Activated T-cell treated with anti-CD3 and anti-CD28 coated beads, Interleukin-2, amount 50 U/mL, for 48 hours (primary cell): ENCODE data around the gene ATG101.

Experiments
- DNase-seq, 2 experiments: peaks; one replicate each; pipeline ENCODE4 v3.0.0-alpha.2; 2020

Gene ATG101

GRCh38 chr12:52058631-52059361 lies 11.0 kb upstream of the ATG101 start:
- DNase-seq = no peak

DNA sequence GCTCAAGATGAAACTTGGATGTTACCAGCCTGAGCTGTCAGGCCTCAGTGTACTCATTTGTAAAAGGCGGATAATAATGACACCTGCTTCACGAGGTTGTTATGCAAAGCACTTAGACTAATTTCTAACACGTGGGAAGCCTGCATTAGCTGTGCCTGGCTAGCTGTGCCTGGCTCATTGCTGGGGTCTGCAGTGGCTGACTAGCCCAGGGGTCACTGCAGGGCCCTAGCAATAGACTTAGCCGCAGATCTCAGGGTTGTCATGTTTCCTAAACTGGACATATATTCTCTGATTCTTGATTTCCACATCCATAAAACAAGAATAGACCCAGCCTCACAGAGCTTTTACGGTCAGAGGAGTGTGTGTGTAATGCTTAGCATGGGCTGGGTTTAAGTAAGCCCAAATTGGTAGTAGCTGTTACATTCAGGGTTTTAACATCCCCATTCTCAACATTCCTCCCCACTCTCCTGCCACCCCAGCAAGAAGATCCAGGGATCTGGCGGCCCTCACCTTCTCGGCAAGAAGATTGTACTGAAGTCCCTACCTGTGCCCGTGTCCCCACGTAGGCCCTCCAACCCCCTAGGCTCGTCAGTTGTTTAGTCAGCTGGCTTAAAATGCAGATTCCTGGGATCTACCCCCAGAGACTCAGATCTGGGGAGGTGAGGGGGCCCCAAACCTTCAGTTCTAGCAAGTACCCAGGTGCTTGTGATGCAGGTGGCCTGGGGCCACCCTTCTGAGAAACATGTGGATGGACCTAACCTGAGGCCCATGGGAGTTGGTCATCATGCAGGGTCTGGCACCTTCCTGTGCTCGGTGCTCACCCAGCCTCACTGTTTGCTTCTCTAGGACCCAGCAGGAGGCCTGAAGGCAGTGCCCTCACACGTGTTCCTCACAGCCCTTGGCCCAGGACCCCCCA lies 9.9 kb upstream of the ATG101 start:
- no peak for DNase-seq

- DNase-seq = no peak
Measured at GRCh38 chr12:52060498-52061177, 9.1 kb upstream of the ATG101 start.

DNA sequence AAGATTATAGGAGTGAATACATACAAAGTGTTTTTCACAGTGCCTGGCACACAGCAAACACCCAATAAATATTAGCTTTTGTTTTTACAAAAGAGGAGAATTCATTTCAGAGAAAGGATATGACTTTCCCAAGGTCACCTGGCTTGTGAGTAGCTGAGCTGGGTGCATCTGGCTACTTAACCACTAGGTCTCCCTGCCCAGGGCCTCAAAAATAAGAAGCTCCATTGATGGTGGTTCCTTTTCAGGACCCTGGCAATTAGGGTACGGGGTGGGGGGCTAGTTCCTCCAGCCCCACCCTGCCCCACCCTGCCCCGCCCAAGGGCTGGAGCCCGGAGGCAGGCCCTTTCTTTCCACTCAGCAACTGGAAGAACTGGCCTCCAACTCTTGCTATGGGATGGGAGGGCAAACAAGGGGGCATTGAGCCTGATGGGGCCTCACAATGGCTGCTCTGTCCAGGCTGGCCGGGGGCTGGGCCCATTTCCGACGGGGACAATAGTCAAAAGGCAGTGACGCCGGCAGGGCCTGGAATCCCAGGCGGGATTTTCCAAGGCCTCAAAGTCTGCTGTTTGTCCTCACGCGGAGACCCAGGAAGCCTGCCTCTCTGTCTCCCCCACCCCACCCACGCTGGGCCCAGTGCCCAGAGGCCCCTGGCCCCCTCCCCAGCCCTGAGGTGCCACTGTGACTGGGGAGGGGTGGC lies 8.2 kb upstream of the ATG101 start:
- DNase-seq = no peak

DNA sequence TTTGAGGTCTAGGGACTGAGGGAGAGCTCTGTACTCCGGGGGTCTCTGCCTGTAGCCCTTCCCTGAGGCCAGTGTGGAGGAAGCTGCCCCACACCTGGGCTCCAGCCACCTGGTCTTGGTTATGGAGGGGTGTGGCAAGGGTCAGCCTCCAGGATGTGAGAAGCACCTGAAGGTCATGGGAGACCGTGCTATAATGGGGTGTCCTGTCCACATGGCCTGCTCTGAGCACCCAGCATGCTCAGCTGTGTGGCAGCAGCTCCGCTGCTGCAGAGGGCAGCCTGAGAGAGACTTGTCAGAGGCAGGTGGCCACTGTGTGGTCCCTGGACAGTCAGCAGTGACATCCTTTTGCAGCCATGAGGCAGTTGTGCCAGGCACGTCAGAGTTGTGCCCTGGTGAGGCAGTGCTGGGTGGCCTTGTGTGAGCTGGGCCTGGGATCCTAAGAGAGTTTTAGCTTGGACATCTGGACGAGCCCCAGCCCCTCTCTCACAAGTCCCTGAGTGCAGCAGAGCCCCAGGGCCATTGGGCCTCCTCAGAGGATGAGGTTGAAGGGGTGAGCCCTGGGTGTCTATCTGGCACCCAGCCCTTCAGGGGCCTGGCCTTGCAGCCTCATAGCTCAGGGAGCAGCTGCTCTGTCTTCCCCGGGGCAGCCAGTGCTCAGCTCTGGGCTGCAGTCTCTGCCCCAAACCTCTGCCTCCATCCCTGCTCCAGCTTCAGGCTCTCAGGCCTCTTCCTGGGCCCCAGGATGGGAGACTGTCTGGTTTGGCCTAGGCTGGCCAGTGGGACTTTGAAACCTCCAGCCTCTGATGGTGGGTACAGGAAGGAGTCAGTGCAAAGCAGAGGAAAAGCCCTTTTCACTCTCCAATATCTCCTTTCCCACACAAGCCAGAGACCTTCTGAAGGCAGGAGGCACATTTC lies 7.4 kb upstream of the ATG101 start:
- no peak for DNase-seq

DNA sequence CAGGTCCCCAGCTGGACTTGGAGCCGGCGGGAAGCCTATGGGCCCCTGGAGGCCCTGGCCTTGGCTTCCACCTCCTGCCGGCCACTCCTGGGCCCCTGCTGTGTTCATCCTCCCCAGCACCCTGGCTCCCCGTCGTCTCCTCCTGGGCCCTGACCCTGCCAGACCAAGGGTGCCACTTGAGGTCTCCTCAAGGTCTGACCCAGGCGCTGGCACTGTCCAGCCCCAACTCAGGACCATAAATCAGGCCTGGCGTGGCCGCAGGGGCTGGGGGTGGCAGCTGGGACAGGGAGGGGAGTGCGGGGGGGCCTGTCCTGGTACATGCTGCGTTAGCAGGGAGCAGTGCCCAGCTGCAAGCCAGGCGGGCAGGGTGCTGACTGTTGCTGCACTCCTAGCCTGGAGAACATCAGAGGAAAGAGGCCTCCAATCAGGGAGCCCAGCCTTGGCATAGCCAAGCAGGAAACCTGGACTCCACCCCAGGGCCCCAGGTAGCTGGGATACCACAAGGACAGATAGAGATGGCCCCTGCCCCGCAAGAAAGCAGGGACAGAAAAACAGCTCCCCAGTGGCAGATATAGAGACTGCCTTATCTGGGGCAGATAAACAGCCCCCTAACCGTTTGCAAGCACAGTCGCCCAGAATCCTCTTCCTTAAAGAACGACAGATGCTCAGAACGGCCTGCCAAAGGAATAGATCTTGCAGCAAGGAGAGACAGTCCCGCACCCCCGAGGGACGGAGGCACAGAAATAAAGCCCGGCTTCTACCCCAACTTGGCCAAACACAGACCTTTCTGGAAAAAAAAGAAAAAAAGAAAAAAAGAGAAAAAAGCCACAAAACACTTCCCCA lies 6.5 kb upstream of the ATG101 start:
- no peak for DNase-seq

GRCh38 chr12:52063981-52064649 lies 5.7 kb upstream of the ATG101 start:
- no peak for DNase-seq

DNA sequence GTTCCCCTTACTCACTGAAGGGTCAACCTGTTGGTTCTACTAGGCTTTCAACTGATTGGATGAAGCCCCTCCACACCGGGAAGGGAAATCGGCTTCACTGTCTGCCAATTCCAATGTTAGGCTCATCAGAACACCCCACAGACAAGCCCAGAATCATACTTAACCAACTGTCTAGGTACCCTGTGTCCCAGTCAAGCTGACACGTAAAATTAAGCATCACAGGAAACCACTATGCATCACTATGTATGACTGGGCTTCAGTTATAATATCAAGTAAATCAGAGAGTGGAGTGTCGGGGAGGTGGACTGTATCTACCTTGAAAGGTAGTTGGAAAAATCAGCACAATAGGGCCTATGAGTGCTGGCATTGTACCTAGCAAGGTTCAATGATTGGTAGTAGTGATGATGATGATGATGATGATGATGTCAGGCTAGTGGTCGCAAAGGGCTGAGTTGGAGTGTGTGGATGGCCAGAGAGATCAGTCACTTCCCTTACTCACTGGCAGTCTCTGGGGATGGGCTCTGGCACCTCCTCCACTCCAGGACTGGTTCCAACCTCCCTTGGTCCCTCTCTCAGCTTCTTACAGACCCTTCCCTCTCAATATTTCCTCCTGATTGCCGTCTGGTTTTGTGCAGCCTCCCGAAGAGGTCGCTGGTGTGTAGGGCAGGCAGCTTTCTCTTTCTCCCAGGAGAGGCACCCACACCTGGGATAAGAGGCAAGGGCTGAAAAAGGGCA lies 3.3 kb upstream of the ATG101 start:
- DNase-seq = no peak

- no peak for DNase-seq
Measured at GRCh38 chr12:52067081-52067374, 2.8 kb upstream of the ATG101 start.

DNA sequence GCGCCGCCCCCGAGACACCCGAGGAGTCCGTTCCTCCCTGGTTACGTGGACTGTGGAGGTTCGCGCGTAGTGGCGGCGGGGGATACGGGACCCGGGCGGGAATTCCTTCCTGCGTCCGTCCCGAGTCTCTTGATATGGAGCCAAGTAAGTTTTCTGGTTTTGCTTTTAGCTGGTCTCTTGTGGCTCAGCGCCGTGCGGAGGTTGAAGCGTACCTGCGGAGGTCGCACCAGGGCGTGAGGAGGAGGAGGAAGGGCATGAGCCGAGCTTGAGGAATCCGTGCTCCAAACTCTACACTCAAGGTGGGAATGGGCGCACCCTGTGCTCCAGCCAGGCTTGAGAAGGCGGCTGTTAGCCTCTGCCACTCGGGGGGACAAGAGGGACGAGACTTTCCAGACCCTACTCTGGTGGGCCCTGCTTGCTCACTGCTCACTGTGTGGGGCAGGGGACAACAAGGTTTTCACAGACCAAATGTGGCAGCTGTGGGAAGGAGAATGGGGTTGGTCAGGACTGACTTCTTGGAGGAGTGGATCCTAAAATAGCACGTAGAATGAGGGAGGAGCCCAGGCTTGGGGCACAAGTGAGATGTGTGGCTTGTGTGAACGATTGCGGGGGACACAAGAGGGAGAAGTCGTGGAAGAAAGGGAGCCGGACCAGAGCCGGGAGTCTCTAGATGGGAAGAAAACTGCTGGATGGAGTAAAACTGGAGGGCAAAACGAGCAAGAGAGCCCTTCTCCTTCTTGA lies 577 bp downstream of the ATG101 start:
- peak in 1 of 2 experiments; percentile 43 for DNase-seq

DNA sequence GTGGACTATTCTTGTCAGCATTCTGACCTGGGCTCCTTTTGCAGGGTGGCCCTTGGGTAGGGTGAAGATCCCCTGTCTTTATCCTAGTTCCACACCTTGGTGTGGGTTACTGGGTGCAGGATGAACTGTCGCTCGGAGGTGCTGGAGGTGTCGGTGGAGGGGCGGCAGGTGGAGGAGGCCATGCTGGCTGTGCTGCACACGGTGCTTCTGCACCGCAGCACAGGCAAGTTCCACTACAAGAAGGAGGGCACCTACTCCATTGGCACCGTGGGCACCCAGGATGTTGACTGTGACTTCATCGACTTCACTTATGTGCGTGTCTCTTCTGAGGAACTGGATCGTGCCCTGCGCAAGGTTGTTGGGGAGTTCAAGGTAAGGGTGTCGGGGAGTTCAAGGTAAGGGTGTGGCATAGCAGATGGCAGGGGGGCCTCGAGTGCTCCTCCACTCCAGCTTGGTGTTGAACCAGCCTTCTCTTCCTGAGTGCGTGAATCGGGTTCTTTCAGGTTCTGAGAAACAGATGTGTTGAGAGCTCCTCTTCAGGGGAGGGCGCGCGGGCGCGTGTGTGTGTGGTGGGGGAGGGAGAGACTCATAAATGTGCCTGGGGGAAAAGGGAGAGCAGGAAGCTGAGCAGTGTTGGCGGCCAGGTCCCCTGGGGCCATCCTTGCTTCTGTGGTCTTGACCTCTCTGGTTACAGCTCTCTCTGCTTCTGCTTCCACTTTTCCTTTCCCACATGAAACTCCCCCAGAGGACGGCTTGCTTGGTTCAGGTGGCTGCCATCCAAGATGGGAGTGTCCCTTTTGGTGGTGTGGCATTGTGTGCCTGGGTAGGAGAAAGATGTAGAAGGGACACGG lies 4.0 kb downstream of the ATG101 start:
- no peak for DNase-seq

DNA sequence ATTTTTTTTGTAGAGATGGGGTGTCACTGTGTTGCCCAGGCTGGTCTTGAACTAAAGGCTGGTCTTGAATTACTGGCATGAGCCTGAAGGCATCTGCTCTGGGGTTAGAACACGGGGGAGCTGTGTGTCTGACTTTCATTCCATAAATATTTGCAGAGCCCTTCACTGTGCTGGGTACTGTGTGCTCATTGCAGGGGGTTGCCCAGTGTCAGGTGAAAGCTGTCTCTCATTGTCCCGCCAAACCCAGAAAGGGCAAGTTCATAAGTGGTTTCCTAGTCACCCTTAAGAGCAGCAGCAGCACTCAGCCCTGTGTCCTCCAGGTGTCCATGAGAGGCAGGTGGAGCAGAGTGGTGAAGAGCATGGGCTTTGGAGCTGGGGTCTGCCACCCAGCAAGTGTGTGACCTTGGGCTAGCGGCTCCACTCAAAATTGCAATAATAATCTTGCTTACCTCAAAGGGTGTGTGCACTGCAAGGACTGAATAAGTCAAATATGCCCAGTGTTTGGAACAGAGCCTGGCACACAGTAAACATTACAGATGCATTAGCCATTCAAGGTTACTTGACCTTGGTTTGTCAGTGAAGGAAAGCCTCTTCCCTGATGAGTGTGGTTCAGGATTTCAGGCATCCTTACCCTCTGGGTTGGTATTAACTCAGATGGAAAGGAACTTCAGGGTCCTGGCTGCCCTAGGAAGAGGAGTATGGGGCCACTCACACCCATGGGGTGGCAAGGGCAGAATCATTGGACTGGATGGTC lies 5.4 kb downstream of the ATG101 start:
- DNase-seq = no peak

GRCh38 chr12:52076811-52077210 lies 7.0 kb downstream of the ATG101 start:
- no peak for DNase-seq

DNA sequence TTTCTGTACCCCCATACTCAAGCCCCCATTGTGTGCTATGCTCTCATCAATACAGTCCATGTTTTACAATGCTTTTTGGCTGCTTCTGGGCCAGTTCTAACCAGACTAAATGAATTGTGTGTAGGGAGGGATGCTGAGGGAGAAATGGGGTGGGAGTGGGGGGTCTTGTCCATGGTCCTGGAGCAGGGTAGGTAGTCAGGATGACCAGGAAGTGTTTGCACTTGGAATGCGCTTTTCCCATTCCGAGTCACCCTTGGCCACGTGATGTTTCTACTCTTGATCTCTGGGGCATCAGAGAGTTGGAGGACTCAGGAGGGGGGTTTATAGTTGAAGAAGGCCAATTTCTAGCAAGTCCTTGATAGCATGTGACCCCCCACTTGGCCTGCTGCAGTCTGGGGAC lies 8.5 kb downstream of the ATG101 start:
- DNase-seq = no peak

DNA sequence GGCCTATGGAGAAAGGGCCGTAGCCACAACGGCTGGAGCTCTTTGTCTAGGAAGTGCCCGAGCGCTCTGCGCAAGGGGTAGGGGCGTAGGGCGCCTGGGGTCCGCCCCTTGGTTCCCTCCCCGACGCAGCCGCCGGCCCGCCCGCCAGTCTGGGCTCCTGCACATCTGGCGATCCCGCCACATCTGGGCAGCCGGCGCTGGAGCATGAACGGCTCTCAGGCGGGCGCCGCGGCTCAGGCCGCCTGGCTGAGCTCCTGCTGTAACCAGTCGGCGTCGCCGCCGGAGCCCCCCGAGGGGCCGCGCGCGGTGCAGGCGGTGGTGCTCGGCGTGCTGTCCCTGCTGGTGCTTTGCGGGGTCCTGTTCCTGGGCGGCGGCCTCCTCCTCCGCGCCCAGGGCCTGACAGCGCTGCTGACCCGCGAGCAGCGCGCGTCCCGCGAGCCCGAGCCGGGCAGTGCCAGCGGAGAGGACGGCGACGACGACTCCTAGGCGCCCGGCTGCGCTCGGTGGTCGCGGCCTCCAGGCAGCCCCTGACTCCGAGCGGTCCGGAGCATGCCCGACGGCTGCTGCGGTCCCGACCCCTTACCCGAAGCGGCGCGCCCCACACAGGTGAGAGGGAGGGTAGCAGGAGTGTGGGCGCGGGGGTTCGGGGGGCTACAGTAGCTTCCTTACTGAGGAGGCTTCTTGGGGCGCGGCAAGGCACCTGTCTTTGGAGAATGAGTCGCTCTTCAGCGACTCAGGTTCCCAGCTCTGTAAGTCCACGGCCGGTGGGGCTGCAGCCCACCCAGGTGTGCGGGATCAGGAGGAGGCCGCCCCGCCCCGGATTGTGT lies 10.0 kb downstream of the ATG101 start, which contains the start of gene SMIM41:
SMIM41 (plus strand) TSS at position 129 of the 827 bp plus-strand sequence; CDS start at position 205, 76 bp downstream.
- DNase-seq = no peak
